HEK293 (cell line): ENCODE results near the gene UGT2B7.

Source experiments
- CTCF ChIP-seq: fragments of 450-650 bp; formaldehyde crosslinking; IDR thresholded peaks from 2 replicates; pipeline ENCODE4 v1.5.1; 2016; ENCODE audit warnings: missing biosample characterization, missing genetic modification characterization
- REPIN1 ChIP-seq: fragments of 450-650 bp; formaldehyde crosslinking; IDR thresholded peaks from 2 replicates; pipeline ENCODE4 v1.5.1; 2017; ENCODE audit warnings: missing biosample characterization, missing genetic modification characterization, low read depth
- ZNF274 ChIP-seq, 2 experiments: fragments of 200-500 bp in 1 of 2; fragments of 450-650 bp in 1 of 2; sonication (Bioruptor generic) in 1 of 2; formaldehyde crosslinking in 1 of 2; IDR thresholded peaks; 2 replicates each; pipeline versions ENCODE4 v1.5.1 to v1.6.1; 2014 to 2016; ENCODE audit warnings: borderline replicate concordance in 1 of 2, inconsistent platforms in 1 of 2, low read length in 1 of 2, missing biosample characterization in 1 of 2, missing genetic modification characterization in 1 of 2

GRCh38 chr4:69064391-69064790, 31.9 kb upstream of the UGT2B7 start:
- TF ChIP-seq REPIN1 (tag by site-specific recombination) (no peak), ZNF274 (IDR thresholded peaks at IDR 0.05; ENCODE audit: low read length) (no peak), ZNF274 (tag by site-specific recombination; IDR thresholded peaks at IDR 0.05; ENCODE audit: borderline replicate concordance) (no peak), CTCF (tag by site-specific recombination) (no peak)
